GM19455 (cell line): ENCODE data around the gene NT5DC1.

ENCODE experiments used
- ATAC-seq: cut with Tn5 transposase; IDR thresholded peaks from one replicate; pipeline ENCODE4 v1.9.1; 2021; ENCODE audit not compliant: unreplicated experiment

NT5DC1 gene

DNA sequence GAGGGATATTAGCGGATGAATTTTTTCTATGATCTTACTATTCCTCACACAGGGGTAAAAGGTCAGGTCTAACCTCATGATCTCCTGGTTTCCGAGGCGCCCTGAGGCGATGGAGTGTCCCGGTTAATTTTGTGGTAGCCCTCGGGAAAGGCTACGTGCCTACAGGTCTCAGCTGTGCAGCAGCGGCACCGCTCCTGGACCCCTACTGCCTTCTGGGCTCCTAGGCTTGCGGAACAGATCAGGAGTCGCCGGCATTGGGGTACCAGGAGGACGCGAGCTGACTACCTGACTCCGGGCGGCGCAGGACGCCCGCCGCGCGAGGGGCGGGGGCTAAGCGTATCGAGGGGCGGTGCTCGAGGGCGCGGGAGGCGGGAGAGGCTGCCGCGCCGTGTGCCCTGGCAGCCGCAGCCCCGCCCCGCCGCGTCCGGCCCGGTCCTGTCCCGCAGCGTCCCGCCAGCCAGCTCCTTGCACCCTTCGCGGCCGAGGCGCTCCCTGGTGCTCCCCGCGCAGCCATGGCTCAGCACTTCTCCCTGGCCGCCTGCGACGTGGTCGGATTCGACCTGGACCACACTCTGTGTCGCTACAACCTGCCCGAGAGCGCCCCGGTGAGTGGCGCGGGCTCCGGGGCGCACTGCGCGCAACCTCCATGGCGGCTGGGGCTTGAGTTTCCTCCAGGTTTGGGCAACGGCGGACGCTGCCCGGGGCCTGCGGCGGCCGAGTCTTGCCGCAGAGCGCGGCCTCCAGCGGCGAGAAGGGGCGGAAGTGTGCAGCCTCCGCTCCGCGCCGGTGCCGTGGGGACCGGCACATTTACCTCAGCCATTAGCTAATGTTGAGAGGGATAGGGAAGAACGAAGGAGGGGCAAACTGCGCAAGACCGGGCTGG is at the start of gene NT5DC1:
Gene NT5DC1 (plus strand): TSS at position 435 of the 883 bp plus-strand sequence. CDS start 78 bp downstream, at position 513.
- peak; percentile 89 for ATAC-seq

DNA sequence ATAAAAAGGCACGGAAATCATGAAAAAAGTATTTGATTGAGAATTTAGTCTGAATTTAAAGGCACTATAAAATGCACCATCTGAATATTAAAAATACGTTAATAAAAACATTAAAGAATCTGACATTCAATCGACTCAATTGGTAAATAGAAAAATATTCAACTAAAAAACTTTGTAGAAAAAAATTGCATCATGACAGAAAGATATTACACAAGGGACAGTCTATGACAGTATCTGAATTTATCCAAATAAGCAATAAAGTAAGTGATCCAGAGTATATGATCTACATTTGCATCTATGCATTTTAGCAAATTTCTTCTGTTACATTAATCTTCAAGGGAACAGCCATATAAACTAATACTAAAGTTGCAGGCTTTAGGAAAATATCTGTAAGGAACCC is 49.4 kb upstream of the NT5DC1 start:
- ATAC-seq: no peak

DNA sequence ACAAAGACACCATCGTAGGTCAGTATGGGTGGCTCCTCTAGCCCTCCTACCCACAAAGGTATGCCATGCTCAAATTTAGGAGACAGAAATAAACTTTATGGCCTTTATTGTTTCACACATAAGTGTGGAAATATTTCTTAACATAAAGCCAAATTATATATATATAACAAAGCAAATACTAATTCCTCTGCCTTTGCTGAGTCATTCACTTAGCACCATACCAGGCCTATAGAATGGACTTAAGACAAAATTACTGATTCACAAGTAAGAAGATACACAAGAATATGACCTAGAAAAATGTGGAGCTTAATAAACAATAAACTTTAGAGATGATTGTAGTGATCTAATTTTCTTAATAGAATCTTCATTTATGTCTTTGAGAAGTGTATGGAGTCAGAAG is 45.1 kb upstream of the NT5DC1 start:
- ATAC-seq: no peak

DNA sequence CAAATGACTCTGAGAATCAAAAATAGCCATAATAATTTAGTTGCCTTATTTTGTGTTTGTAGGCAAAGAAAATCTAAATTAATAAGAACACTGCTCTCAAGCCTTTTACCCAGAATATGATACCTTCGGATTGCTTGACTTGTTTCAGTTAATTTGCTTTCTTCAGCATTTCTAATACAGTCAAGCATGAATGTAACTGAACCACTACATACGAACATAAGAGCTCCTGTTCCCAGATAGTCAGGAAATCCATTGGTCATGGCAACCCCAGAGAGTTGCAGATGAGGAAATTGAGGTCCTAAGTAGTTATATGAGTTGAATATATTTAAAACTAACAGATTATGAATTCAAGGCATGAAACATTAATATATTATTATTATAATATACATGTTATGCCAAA is 42.9 kb upstream of the NT5DC1 start:
- no peak for ATAC-seq

DNA sequence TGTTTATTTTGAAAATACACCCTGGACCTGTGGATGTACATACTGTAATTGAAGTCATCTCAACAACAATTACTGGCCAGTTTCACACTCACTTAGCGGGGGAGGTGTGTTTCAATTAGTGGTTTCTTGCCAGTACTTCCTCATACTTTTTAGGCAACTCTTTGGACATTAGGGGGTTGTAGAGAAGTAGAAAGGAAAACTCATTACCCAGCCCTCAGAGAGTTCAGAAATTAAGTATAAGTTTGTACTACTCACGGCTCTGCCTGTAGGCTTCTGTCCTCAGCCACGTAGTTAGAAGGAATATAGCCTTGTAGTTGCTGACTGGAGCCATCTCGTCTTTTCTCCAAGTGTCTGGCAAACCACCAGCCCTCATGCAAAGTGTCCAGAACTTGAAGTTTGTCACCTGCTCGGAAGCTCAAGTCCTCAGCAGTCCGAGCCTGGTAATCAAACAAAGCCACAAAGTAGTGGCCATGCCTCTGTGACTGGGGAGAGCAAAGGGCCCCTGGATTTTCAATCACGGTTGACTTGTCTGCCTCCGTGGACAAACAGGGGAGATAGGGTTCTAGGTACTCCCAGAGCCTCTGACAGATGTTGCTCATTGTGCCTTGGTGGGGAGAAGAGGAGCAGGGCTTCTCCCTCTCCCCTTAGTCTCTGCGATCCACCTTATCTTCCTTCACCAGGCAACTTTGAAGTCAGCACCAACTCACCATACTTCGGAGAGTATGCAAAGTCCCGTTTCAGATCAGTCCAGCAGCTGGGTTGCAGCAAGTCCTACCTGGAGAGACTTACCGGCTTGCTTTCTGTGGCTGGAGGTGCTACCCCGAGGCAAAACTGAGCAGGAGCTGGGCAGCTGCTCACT is 40.7 kb upstream of the NT5DC1 start:
- peak; percentile 67 for ATAC-seq

DNA sequence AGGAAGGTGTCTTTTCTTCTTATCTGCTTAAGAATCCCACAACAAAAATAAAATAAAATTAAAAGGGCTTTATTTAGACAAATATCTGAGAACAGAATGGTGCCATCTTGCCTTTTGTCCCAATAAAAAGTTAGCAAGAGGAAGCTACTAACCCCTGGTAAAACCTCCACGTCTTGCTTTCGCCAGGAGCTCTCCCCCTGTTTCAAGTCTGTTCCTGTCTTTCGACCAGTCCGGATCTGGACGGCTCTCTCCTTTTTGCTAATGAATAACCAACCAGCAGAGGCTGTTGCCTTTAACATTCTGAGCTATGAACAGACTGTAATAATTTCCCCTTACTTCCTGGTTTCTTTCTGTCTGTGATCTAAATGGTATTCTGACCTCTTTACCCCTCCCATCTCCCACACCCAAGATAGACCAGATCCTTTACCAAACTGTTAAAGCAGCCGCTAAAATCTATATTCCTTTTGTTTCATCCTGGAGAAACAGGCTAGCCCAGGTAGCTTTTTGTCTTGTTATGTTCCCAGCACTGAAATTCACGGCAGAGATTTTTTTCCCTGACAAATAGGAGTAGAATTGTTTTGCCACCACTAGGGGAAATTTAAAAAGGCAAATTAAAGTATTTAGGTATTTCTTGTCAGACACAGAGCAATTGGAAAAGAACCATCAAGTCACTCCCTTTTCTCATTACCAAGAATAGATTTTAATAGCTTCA is 39.9 kb upstream of the NT5DC1 start, which contains the start of gene FRK:
Gene FRK (minus strand): TSS at position 320 of the 712 bp plus-strand sequence. CDS start 580 bp downstream, outside the sequence.
- ATAC-seq: peak; percentile 39

DNA sequence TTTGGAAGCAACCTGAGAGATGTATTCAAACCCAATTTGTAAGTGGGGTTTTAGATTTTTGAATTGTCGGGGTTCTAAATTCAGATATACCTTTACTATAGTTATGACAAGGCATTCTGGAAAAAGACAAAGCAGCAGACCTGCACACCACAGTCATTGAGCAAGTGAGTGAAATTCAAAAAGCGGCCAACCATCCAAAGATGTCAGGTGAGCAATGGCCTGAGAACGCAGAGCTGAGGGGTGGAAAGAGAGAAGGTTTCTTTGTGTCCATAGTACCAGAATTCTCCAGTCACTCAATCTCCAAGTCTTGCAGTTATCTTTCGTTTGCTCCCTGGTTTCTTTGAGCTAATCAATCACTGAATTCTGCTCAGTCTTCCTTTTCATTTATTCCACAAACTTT is 38.2 kb upstream of the NT5DC1 start:
- ATAC-seq: no peak

DNA sequence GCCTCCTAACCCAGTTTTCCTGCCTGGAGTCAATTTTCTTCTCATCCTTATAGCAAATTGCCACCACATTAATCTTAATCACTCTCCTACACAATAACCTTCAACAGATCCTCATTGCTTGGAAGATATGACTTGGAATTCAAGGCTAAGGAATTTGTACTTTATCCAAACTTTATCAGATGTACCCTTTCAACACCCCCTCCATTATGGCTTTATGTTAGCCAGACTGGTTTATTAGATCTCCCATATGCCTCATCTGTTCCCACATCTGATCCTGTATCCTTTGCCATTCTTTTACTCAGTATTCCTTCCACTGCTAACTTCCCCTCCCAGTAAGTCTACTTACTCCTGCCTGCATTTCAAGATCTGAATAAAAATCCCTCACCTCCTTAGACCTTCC is 36.0 kb upstream of the NT5DC1 start:
- ATAC-seq: no peak

DNA sequence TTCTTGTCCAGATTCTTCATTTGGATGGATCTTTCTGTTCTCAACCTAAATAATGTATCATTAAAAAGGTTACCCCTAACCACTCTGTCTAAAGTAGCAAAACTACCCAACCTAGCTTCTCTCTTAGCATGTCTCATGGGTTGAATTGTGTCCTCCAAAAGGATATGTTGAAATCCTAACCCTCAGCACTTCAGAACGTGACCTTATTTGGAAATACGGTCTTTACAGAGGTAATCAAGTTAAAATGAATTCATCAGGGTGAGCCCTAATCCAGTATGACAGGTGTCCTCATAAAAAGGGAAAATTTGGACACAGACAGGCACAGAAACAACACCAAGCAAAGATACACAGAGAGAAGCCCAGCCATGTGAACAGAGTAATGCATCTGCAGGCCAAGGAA is 33.9 kb upstream of the NT5DC1 start:
- no peak for ATAC-seq

DNA sequence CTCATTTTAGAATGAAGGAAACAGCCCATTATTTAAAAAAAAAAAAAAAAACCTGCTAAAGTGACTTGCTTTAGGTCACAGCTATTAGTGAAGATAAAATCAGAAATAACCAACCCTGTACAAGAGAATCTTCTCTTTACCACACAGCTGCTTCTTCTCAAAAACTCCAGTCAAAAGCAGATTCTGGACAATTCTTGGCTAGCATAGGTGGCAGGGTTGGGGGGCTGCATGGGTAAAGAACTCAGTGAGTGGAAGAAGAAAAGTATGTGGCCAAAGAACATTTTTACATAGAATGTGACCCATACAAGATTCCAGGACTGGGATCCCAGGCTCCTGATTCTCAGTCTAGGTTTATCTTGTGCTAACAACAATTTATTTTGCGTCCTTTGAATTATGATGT is 30.6 kb upstream of the NT5DC1 start:
- ATAC-seq: no peak

DNA sequence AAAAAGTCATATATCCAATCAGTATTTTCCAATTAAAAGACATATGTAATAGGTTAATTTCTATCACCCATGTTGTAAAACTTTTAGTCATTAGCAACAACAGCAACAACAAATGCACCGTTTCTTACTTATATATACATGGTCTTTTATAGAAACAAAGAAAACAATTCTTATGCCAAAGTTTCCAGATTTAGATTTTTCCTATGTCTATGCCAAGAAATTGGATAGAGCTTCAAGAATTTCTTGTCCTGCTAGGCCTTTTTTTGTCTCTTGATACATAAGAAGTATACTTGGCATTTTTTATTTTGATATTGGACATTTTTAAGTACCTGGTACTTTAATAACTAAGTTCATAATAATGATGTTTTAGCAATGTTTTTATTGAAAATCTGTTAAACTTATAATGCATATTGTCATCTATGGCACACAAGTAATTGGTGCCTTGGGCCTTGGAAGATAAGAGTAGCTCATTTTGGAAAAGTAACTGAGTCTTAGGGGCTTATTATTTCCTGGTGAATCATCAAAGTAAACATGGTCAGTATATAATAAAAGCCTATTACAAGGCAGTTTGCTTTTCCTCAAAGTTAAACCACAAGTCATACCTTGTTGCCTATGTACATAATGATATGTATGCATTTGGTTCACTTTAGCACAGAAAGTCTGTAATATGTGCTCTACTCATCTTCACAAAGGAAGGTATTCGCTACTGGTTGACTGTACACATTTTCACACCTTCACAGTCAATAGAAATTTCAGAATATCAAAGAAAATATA is 29.9 kb upstream of the NT5DC1 start:
- ATAC-seq: no peak

DNA sequence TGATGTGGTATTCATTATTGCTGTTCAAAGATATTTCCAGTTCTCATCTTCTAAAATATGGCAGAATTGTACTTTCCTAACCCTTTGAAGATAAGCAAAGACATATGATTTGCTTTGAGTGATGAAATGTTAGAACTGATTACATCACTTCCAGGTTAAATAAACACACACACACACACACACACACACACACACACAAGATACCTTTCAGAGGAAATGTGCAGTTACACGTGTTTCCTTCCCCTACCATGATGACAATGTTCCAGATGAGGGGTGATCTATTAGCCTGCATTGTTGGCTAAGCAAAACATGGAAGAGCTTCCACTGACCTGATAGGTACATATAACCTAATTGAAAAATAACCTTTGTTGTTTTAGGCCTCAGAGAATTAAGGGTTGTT is 28.3 kb upstream of the NT5DC1 start:
- no peak for ATAC-seq

DNA sequence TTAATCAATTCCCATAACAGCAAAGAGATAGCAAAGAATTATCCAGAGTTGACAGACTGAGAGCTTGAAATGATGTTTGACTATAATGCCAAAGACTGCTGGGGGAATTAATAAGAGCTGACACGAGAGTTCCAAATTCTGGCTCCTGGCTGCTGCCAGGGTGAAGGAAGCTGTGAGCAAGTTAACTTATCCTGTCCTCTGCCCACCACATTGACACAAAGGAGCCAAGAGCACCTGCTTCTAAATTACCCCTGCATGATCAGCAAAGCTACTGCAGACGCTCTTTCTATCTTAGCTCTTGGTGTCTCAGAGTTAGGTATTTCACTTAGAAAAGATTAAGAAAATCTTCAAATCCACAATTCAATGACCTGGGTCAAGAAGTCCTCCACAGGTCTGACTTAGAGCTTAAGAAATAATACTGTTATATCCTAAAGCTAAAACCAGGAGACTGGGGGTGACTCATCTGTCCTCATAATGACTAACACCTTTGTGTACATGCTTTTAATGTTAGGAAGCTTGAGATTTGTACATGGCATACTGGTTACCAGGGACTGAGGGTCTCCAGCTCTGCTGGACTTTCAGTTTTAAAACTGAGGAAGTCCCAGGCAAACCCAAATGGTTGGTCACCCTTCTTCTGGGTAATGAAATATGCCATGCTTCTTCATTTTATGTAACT is 26.8 kb upstream of the NT5DC1 start:
- no peak for ATAC-seq

DNA sequence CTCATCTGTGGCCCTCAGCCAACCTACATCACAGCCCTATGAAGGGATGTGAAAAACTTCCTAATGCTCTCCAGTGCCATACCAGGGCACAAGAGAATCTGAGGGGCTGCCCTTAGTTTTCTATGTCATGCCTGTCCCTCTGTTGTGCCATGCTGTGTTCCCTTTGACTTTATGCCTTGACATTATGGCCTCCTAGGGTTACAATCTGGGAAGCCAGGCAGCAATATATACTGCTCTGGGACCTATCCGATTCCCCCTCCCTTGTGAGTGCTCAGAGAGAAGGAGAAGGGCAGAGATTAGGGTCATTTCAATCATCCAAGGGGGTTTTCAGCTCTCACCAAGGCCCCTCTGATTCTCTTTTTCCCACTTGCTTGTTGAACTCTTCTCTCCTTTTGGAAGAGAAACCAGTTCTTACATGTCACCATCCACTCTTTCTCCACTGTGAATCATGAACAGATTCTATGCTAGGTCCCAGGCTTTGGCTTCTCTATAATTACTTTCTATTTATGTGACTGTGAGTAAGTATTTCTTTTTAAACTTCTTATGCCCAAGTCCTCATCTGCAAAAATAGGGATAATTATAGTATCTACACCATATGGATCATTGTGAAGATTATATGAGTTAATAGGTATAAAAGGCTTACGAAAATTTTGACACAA is 25.8 kb upstream of the NT5DC1 start:
- ATAC-seq: no peak

DNA sequence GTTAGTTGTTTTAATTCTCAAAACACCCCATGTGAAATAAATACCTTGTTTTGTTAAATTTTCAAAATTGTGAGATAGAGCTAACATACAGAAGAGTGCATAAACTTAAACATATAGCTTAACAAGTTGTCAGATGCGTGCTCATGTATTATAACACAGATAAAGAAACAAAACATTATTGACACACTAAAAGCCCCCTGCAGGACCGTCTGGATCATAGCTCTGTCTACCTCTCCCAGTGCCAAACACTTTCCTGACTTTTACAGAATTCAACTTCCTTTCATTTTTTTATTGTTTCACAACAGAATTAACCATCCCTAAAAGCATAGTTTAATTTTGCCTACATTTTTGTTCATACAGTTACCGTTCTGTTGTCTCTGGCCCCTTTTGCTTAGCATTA is 22.1 kb upstream of the NT5DC1 start:
- no peak for ATAC-seq

DNA sequence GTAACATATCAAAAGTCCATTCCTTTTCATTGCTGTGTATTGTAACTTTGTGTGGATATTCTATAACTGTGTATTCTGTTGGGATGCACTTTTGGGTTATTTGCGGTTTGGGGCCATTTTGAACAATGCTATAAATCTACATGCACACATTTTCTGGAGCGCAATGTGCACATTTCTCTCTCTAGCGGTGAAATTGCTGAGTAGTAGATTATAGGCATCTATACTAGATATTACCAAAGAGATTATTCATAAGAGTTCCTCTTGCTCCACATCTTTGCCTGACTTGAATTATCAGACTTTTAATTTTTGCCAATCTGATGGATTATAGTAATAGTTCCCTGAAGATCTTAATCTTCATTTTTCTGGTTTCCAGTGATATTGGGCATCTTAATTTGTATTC is 21.7 kb upstream of the NT5DC1 start:
- ATAC-seq: no peak

DNA sequence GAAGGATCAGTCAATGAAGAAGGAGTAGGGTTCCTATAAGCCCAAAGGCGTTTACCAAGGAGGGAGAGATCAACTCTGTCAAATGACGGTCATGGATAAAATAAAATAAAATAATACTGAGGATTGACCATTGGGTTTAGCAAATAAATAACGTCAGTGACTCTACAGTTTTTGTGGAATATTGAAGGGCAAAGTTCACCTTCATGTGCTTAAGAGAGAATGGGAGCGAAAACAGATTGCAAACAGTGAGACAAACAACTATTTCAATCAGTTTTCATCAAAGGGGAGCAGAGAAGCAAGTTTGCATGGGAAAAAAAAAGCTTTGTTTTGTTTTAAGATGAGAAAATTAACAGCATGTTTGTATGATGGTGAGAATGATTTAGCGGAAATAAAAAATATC is 17.6 kb upstream of the NT5DC1 start:
- no peak for ATAC-seq

DNA sequence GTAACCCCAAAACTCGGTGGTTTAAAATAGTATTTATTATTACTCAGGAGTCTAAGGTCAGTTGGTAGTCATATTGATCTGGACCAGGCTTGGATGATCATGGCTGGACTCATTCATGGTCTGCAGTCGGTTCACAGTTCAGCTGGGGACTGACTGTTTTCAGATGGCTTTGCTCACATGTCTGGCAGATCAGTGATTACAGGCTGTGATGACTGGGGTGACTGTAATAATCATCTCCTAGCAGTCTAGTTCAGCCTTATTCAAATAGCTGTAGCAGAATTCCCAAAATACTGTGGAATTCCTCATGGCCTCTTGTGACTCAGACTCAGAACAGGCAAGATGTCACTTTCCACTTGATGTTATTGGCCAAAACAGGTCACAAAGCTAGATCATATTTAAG is 16.4 kb upstream of the NT5DC1 start:
- ATAC-seq: no peak

DNA sequence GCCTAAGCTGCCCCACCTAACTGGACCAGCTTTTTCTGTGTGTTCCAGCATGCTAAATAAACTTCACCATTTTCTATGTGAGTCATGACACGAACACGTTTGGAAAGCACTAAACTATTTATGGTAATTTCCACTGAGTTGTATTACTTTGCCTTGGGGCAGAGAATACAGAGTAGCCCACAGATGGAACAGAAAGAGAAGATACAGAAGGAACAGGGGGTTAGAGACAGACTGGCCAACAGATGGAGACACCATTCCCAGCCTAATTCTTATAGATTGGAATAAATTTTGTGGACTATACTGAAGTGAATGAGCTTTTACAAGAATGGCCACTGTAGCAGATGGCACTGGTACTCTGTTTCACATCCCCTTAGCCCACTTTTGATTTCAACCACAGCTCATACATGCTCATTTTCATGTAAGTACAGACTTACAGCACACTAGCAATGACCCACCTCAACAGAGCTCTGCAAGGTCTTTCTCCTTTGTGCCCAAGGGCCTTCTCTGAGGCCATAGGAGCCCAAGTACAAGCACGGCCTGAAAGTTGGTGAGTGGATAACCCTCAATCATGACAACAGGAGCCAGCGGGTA is 13.1 kb upstream of the NT5DC1 start:
- peak; percentile 96 for ATAC-seq
